HL-60 (cell line): ENCODE data around the gene SLC52A1.

Source experiments
- DNase-seq, 2 experiments: peaks; one replicate each; pipeline ENCODE4 v3.0.0-alpha.2; 2010 to 2020; ENCODE audit warnings: low read depth in 1 of 2, low spot score in 1 of 2
- H3K27ac ChIP-seq: fragments of 250-450 bp; sonication (Bioruptor Pico); replicated peaks from 2 replicates; pipeline ENCODE4 v1.5.1; 2020; ENCODE audit warnings: mild to moderate bottlenecking, moderate library complexity
- H3K27me3 ChIP-seq: fragments of 250-450 bp; sonication (Bioruptor Pico); 2 replicates; pipeline ENCODE4 v1.5.1; 2021; ENCODE audit warnings: mild to moderate bottlenecking, moderate library complexity; ENCODE audit not compliant: insufficient read depth, poor library complexity, severe bottlenecking
- H3K4me3 ChIP-seq: replicated peaks from 2 replicates; pipeline ENCODE4 v1.5.1; 2011; ENCODE audit warnings: mild to moderate bottlenecking, control low read depth, low read length; ENCODE audit not compliant: insufficient read depth
- CTCF ChIP-seq: IDR thresholded peaks from one replicate; pipeline ENCODE4 v1.5.1; 2011; ENCODE audit warnings: low read length, control low read depth, inconsistent platforms; ENCODE audit not compliant: insufficient read depth
- GABPA ChIP-seq: IDR thresholded peaks from 2 replicates; pipeline ENCODE4 v1.6.1; 2012; ENCODE audit warnings: low read depth
- POLR2AphosphoS5 ChIP-seq: IDR thresholded peaks from 2 replicates; pipeline ENCODE4 v1.6.1; 2012; ENCODE audit warnings: low read depth
- REST ChIP-seq: IDR thresholded peaks from 2 replicates; pipeline ENCODE4 v1.6.1; 2012; ENCODE audit warnings: low read depth; ENCODE audit not compliant: insufficient replicate concordance
- SPI1 ChIP-seq: IDR thresholded peaks from 2 replicates; pipeline ENCODE4 v1.6.1; 2012; ENCODE audit warnings: low read depth, mild to moderate bottlenecking, borderline replicate concordance

SLC52A1 gene

DNA sequence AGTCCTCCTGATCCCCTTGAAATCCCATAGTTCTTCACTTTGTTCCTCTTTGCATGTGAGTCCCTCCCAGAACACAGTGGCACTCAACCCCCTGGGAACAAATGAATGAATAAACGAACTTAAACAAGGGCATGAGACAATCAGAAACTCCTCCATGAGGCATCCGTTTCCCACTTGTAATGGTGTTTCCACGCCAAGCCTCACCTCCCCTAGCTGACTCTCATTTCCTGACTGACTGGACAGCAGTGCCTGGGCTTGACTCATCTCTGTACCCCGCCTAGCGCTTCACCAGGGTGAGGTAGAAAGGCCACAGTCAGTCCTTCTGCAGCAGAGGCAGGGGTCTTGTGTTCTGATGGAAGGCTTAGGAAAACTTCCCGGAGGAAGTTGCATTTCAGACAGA, 23.3 kb downstream of the SLC52A1 start:
- TF ChIP-seq POLR2AphosphoS5 (no peak), CTCF (no peak), GABPA (no peak), SPI1 (no peak)
- Histone ChIP-seq H3K27ac (no peak overlapping the region), H3K4me3 (no peak overlapping the region), H3K27me3 (no peaks in the 10 kb centered on the region)
- no peak for DNase-seq

- no peak overlapping the region for H3K27ac ChIP-seq
- TF ChIP-seq REST (no peak), POLR2AphosphoS5 (no peak), GABPA (no peak), CTCF (no peak), SPI1 (no peak)
- H3K27me3 ChIP-seq = no peaks in the 10 kb centered on the region
- DNase-seq = no peak
- no peak overlapping the region for H3K4me3 ChIP-seq
Measured at GRCh38 chr17:5003214-5003867, 31.9 kb downstream of the SLC52A1 start.

DNA sequence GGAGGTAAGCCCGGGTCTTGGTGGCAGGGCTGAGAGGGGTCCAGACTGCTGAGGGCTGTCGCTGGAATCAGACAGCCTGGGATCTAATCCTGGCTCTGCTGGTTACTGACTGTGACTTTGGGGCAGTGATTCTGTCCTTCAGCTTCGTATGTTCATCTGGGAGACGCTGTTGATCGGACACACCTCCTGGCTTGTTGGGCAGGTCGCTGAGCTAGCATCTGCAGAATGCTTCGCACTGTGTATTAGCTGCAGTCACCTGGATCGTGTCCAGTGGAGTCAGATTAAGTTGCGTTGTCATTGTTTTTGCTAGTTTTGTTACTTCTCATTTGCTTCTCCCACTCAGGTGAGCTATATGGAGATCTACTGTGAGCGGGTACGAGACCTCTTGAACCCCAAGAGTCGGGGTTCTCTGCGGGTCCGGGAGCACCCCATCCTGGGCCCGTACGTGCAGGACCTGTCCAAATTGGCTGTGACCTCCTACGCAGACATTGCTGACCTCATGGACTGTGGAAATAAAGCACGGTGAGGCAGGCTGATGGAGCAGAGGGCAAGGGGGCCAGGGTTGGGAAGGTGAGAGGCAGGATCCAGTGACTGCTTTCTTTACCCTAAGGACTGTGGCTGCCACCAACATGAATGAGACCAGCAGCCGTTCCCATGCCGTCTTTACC, 33.0 kb downstream of the SLC52A1 start:
- no peak overlapping the region for H3K27ac ChIP-seq
- DNase-seq = no peak
- no peak for TF ChIP-seq POLR2AphosphoS5
- TF ChIP-seq GABPA = no peak
- TF ChIP-seq REST = no peak
- H3K27me3 ChIP-seq = no peaks in the 10 kb centered on the region
- no peak overlapping the region for H3K4me3 ChIP-seq

- no peak for DNase-seq
- H3K4me3 ChIP-seq = no peak overlapping the region
Measured at GRCh38 chr17:5000237-5000639, 35.0 kb downstream of the SLC52A1 start.

More at GRCh38 chr17:5000237-5000639, 35.0 kb downstream of the SLC52A1 start:
- Histone ChIP-seq H3K27me3 (no peaks in the 10 kb centered on the region), H3K27ac (no peak overlapping the region)
- TF ChIP-seq CTCF (no peak), POLR2AphosphoS5 (no peak), REST (no peak), GABPA (no peak), SPI1 (no peak)
